SK-N-SH treated with all-trans-retinoic acid at 6 μM for 48 hours (cell line): ENCODE results near the gene MGAT5B.

Experiments
- ARNTL ChIP-seq: fragments of 450-650 bp; formaldehyde crosslinking; IDR thresholded peaks from 2 replicates; pipeline ENCODE4 v1.5.0; 2020; ENCODE audit warnings: low read depth, mild to moderate bottlenecking, moderate library complexity, borderline replicate concordance
- BACH2 ChIP-seq: fragments of 250-450 bp; sonication (Bioruptor Pico); IDR thresholded peaks from 2 replicates; pipeline ENCODE4 v1.9.0; 2021; ENCODE audit warnings: mild to moderate bottlenecking, borderline replicate concordance
- GLIS3 ChIP-seq: fragments of 250-450 bp; sonication (Bioruptor Pico); IDR thresholded peaks from 2 replicates; pipeline ENCODE4 v1.5.0; 2020; ENCODE audit warnings: mild to moderate bottlenecking, moderate library complexity
- PATZ1 ChIP-seq: fragments of 250-450 bp; sonication (Bioruptor Pico); IDR thresholded peaks from 2 replicates; pipeline ENCODE4 v1.8.0; 2020; ENCODE audit warnings: mild to moderate bottlenecking, moderate library complexity, borderline replicate concordance
- PPARA ChIP-seq: fragments of 250-450 bp; sonication (Bioruptor Pico); IDR thresholded peaks from 2 replicates; pipeline ENCODE4 v1.5.0; 2020; ENCODE audit warnings: mild to moderate bottlenecking, borderline replicate concordance
- RARB ChIP-seq: fragments of 250-450 bp; sonication (Bioruptor Pico); IDR thresholded peaks from 2 replicates; pipeline ENCODE4 v1.8.0; 2021; ENCODE audit warnings: mild to moderate bottlenecking, moderate library complexity
- TOX ChIP-seq: fragments of 250-450 bp; sonication (Bioruptor Pico); IDR thresholded peaks from 2 replicates; pipeline ENCODE4 v1.8.0; 2021; ENCODE audit warnings: mild to moderate bottlenecking, moderate library complexity, borderline replicate concordance
- ZC3H10 ChIP-seq: fragments of 250-450 bp; sonication (Bioruptor Pico); IDR thresholded peaks from 2 replicates; pipeline ENCODE4 v1.5.1; 2021; ENCODE audit warnings: mild to moderate bottlenecking, moderate library complexity
- ZNF565 ChIP-seq: fragments of 450-650 bp; formaldehyde crosslinking; conservative IDR thresholded peaks from 2 replicates; pipeline ENCODE4 v1.5.0; 2020; ENCODE audit warnings: low read depth, mild to moderate bottlenecking, moderate library complexity
- TF ChIP-seq, protein P1 (sequence below): fragments of 250-450 bp; sonication (Bioruptor Pico); IDR thresholded peaks from 2 replicates; pipeline ENCODE4 v1.5.0; 2020; ENCODE audit warnings: mild to moderate bottlenecking, moderate library complexity
- TF ChIP-seq, protein P2 (sequence below): fragments of 250-450 bp; sonication (Bioruptor Pico); IDR thresholded peaks from 2 replicates; pipeline ENCODE4 v1.8.0; 2021; ENCODE audit warnings: low read depth, mild to moderate bottlenecking, moderate library complexity, borderline replicate concordance

DNA sequence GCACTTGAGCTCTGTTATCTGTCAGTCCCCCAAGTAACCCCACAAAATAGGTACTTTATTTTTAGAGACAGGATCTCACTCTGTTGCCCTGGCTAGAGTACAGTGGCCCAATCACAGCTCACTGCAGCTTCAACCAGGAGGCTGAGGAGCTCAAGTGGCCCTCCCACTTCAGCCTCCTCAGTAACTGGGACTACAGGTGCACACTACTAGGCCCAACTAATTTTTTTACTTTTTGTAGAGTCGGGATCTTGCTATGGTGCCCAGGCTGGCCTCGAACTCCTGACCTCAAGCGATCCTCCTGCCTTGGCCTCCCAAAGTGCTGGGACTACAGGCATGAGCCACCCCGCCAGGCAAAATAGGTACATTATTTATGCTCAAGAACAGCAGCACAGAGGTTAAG is 99.6 kb downstream of the MGAT5B start:
- TF ChIP-seq PPARA (CRISPR knock-in tag) (no peak), PATZ1 (no peak), ARNTL (CRISPR knock-in tag) (no peak), ZNF565 (CRISPR knock-in tag) (no peak), ZC3H10 (CRISPR knock-in tag) (no peak), GLIS3 (CRISPR knock-in tag) (no peak), RARB (CRISPR knock-in tag) (no peak), BACH2 (CRISPR knock-in tag) (no peak), TOX (CRISPR knock-in tag) (no peak)
- TF ChIP-seq, protein P1, sequence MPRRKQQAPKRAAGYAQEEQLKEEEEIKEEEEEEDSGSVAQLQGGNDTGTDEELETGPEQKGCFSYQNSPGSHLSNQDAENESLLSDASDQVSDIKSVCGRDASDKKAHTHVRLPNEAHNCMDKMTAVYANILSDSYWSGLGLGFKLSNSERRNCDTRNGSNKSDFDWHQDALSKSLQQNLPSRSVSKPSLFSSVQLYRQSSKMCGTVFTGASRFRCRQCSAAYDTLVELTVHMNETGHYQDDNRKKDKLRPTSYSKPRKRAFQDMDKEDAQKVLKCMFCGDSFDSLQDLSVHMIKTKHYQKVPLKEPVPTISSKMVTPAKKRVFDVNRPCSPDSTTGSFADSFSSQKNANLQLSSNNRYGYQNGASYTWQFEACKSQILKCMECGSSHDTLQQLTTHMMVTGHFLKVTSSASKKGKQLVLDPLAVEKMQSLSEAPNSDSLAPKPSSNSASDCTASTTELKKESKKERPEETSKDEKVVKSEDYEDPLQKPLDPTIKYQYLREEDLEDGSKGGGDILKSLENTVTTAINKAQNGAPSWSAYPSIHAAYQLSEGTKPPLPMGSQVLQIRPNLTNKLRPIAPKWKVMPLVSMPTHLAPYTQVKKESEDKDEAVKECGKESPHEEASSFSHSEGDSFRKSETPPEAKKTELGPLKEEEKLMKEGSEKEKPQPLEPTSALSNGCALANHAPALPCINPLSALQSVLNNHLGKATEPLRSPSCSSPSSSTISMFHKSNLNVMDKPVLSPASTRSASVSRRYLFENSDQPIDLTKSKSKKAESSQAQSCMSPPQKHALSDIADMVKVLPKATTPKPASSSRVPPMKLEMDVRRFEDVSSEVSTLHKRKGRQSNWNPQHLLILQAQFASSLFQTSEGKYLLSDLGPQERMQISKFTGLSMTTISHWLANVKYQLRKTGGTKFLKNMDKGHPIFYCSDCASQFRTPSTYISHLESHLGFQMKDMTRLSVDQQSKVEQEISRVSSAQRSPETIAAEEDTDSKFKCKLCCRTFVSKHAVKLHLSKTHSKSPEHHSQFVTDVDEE = no peak
- TF ChIP-seq, protein P2, sequence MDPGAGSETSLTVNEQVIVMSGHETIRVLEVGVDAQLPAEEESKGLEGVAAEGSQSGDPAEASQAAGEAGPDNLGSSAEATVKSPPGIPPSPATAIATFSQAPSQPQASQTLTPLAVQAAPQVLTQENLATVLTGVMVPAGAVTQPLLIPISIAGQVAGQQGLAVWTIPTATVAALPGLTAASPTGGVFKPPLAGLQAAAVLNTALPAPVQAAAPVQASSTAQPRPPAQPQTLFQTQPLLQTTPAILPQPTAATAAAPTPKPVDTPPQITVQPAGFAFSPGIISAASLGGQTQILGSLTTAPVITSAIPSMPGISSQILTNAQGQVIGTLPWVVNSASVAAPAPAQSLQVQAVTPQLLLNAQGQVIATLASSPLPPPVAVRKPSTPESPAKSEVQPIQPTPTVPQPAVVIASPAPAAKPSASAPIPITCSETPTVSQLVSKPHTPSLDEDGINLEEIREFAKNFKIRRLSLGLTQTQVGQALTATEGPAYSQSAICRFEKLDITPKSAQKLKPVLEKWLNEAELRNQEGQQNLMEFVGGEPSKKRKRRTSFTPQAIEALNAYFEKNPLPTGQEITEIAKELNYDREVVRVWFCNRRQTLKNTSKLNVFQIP (CRISPR knock-in tag) = no peak
